ENCODE data around the gene LEFTY1.

The LEFTY1 gene

DNA sequence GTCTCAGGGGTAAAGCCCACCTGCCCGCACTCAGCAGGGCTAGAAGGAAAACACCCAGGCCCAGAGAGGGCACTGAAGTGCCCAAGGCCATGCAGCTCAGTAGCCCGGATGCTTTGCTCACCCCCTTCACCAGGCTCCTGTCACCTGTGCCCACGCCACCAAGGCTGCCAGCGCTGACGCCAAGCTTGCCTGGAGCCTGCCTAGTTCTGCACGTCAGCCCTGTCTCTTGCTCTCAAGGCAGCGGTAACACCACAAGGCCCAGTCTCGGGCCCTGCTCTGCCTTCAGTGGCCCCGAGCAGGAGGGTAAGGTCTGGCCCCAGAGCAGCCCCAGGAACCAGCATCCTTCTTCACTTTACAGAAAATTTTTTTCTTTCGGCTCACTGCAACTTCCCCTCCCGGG is 14.5 kb downstream of the LEFTY1 start:
- Histone ChIP-seq H3K27ac (no peak overlapping the region), H3K27me3 (replicated peaks) (no peaks in the 10 kb centered on the region), H3K36me3 (replicated peaks) (peaks cover 11% of the 10 kb centered on the region), H3K4me3 (ENCODE audit: low read depth, low read length) (no peak overlapping the region)
- in situ Hi-C loops (cut with HindIII; ENCODE audit: low pct_ligation_motif_present, low sequenced_read_pairs), result no loop called here
- TF ChIP-seq, protein P1, sequence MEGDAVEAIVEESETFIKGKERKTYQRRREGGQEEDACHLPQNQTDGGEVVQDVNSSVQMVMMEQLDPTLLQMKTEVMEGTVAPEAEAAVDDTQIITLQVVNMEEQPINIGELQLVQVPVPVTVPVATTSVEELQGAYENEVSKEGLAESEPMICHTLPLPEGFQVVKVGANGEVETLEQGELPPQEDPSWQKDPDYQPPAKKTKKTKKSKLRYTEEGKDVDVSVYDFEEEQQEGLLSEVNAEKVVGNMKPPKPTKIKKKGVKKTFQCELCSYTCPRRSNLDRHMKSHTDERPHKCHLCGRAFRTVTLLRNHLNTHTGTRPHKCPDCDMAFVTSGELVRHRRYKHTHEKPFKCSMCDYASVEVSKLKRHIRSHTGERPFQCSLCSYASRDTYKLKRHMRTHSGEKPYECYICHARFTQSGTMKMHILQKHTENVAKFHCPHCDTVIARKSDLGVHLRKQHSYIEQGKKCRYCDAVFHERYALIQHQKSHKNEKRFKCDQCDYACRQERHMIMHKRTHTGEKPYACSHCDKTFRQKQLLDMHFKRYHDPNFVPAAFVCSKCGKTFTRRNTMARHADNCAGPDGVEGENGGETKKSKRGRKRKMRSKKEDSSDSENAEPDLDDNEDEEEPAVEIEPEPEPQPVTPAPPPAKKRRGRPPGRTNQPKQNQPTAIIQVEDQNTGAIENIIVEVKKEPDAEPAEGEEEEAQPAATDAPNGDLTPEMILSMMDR (IDR thresholded peaks at IDR 0.05; ENCODE audit: low read depth, low read length, missing control alignments), result no peak
- no peak for DNase-seq

DNA sequence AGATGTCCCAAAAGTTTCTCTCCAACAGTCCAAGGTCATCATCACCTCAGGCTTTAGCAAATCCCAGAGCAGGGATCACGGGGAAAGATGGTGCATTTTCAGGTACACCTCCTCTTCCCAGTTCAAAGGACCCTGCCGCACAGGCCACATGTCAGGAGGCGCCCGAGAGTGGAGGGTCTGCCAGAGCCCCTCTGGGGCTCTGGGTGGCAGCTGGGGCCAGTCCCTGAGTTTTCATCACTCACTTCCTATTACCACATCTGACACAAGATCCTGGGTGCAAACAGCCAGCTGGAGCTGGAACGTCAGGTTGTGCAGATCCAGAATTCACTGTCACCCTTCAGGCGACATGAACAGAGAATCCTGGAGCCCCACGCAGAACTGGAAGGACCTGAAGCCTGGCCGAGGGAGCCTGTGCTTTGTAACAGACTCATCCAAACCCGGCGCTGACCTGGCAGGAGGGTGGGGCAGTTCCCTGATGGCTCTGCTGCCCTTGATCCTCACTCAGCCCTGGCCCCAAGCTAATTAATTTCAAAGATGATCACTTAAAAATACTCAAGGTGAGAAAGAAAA is 15.6 kb downstream of the LEFTY1 start:
- no peak overlapping the region for H3K4me3 ChIP-seq (ENCODE audit: low read depth, low read length)
- TF ChIP-seq, protein P1 (IDR thresholded peaks at IDR 0.05; ENCODE audit: low read depth, low read length, missing control alignments), result no peak
- in situ Hi-C loops (cut with HindIII; ENCODE audit: low pct_ligation_motif_present, low sequenced_read_pairs), result no loop called here
- DNase-seq, result no peak
- H3K27ac ChIP-seq, result no peak overlapping the region
- peaks cover 11% of the 10 kb centered on the region for H3K36me3 ChIP-seq (replicated peaks)
- no peaks in the 10 kb centered on the region for H3K27me3 ChIP-seq (replicated peaks)

DNA sequence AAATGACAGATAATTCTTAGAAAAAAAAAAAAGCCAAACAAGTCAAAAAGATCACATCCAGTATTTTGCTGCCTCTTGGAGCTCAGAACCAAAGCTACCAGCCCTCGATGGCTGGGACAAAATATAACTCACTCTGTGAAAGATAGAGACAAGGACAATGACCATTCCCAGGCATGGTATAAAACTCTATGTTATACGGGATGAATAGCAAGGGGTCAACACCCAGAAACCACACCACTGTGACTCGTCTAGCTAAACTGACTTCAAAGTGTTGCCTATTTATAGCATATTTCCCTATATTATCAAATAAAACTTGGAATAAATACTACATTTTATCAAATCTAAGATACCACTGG is 16.9 kb downstream of the LEFTY1 start:
- Histone ChIP-seq H3K27ac (no peak overlapping the region), H3K36me3 (replicated peaks) (peaks cover 12% of the 10 kb centered on the region)

DNA sequence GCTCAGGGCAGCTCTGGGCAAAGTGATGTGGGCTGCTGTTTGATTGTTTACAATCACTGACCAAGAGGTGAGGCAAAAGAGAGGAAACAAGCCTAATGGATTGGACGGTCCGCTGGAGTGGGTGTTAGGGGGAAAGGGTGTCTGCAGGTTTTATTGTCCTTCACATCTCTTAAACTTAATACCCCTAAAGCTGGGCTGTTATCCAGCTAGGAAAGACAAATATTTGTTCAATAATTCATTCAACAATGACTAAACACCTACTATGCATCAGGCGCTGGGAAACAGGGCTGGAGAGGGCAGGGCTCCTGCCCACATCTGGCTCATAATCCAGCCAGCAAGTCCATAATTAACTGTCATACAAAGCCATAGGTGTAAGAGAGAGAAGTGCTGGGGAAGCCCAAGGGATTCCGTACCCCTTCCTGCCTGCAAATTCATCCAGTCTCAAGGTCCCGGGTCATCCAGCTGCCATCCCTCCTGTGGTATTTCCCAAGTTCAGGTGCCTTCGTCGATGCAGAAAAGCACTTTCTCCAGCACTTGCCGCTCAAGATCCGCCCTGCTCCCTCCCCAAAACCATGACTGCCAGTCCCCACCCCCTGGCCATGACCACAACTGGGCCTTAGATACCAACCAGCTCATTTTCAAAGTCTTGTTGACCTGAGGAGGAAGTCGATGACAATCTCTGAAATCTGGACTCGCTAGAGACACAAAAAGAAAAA is 17.4 kb downstream of the LEFTY1 start:
- Histone ChIP-seq H3K36me3 (replicated peaks) (peaks cover 15% of the 10 kb centered on the region), H3K27ac (no peak overlapping the region), H3K4me3 (ENCODE audit: low read depth, low read length) (no peak overlapping the region), H3K27me3 (replicated peaks) (no peaks in the 10 kb centered on the region)
- DNase-seq, result no peak
- TF ChIP-seq, protein P1 (IDR thresholded peaks at IDR 0.05; ENCODE audit: low read depth, low read length, missing control alignments), result no peak
- in situ Hi-C loops (cut with HindIII; ENCODE audit: low pct_ligation_motif_present, low sequenced_read_pairs), result no loop called here

More for the DNA sequence above, 16.9 kb downstream of the LEFTY1 start:
- Histone ChIP-seq H3K27me3 (replicated peaks) (no peaks in the 10 kb centered on the region), H3K4me3 (ENCODE audit: low read depth, low read length) (no peak overlapping the region)
- in situ Hi-C loops (cut with HindIII; ENCODE audit: low pct_ligation_motif_present, low sequenced_read_pairs), result no loop called here
- no peak for DNase-seq
- TF ChIP-seq, protein P1 (IDR thresholded peaks at IDR 0.05; ENCODE audit: low read depth, low read length, missing control alignments), result no peak

DNA sequence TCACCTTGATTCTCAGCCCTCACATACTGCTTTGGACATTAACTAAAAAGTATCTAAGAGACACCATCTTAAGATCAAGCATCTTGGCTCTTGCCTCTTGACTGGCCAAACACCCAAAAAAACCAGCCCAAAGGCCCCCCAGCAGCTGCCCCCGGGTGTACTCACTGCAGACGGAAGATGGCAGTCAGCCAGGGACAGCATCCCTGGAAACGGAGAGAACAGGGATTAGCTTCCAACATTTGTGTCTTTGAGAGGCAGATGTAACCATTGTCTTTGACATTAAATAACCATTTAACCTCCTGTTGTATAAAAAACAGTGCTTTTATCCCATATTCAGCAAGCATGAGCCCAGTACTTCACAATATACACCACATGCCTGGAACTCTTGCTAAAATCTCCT is 18.0 kb downstream of the LEFTY1 start:
- Histone ChIP-seq H3K27me3 (replicated peaks) (no peaks in the 10 kb centered on the region), H3K36me3 (replicated peaks) (peaks cover 15% of the 10 kb centered on the region), H3K4me3 (ENCODE audit: low read depth, low read length) (no peak overlapping the region), H3K27ac (no peak overlapping the region)
- in situ Hi-C loops (cut with HindIII; ENCODE audit: low pct_ligation_motif_present, low sequenced_read_pairs), result no loop called here
- TF ChIP-seq, protein P1 (IDR thresholded peaks at IDR 0.05; ENCODE audit: low read depth, low read length, missing control alignments), result no peak
- DNase-seq, result no peak
